Panc1 (cell line): Measurements from ENCODE around the gene CCR8.

ENCODE experiments used
- CTCF ChIP-seq: fragments of 450-650 bp; IDR thresholded peaks from 2 replicates; pipeline ENCODE4 v1.5.1; 2017; ENCODE audit warnings: mild to moderate bottlenecking
- REST ChIP-seq, 2 experiments: IDR thresholded peaks; 2 replicates each; pipeline ENCODE4 v1.6.1; 2011 to 2012; ENCODE audit warnings: low read depth in 2 of 2, control low read depth in 1 of 2, low read length in 1 of 2, mild to moderate bottlenecking in 1 of 2, moderate library complexity in 1 of 2; ENCODE audit not compliant: insufficient read depth in 1 of 2

DNA sequence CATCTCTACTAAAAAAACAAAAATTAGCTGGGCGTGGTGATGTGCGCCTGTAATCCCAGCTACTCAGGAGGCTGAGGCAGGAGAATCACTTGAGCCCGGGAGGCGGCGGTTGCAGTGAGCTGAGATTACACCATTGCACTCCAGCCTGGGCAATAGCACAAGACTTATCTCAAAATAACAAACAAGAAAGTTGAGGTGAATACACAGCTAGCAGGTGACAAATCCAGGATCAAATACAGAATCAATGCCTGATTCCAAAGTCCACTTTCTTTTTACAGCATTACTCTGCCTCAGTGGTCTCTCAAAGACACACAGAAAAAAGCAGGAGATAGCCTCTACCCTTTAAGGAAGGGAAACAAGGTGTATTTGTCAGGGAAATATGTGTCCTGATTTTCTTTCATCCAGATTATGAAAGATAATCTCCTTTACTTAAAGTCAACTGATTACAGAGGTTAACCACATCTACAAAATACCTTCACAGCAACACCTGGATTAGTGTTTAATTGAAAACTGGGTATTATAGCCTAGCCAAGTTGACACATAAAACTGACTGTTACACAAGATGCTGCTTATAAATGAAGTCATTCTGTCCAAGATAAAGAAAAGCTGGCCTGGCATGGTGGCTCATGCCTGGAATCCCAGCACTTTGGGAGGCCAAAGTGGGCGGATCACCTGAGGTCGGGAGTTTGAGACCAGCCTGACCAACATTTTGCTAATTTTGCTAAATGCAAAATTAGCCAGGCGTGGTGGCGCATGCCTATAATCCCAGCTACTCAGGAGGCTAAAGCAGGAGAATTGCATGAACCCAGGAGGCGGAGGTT lies 49.7 kb downstream of the CCR8 start:
- no peak for TF ChIP-seq CTCF
- TF ChIP-seq REST (IDR thresholded peaks at IDR 0.05; ENCODE audit: insufficient read depth in 1 of 2, low read depth in 2 of 2, low read length in 1 of 2) = no peak
